HG03103 (cell line): Measurements from ENCODE around the gene FAM47E.

ENCODE experiments used
- ATAC-seq: cut with Tn5 transposase; IDR thresholded peaks from one replicate; pipeline ENCODE4 v1.9.1; 2021; ENCODE audit warnings: low read depth; ENCODE audit not compliant: unreplicated experiment

FAM47E gene

GRCh38 chr4:76326515-76326914 is 75.0 kb downstream of the FAM47E start:
- ATAC-seq = no peak
